SK-N-SH (cell line): ENCODE measurements around the gene THBD.

Experiments used
- GATA2 ChIP-seq: sonication (generic); formaldehyde crosslinking; IDR thresholded peaks from 2 replicates; pipeline ENCODE4 v1.5.0; 2020; ENCODE audit warnings: mild to moderate bottlenecking, missing genetic modification reagents
- JUND ChIP-seq: IDR thresholded peaks from 2 replicates; pipeline ENCODE4 v1.4.0; 2012
- POLR2AphosphoS5 ChIP-seq: IDR thresholded peaks from 2 replicates; pipeline ENCODE4 v1.6.1; 2012; ENCODE audit warnings: low read depth, low read length
- TF ChIP-seq, protein P1 (sequence below): fragments of 200-600 bp; sonication (generic); IDR thresholded peaks from 2 replicates; pipeline ENCODE4 v1.6.1; 2017; ENCODE audit warnings: antibody characterized with exemption, mild to moderate bottlenecking, moderate library complexity

DNA sequence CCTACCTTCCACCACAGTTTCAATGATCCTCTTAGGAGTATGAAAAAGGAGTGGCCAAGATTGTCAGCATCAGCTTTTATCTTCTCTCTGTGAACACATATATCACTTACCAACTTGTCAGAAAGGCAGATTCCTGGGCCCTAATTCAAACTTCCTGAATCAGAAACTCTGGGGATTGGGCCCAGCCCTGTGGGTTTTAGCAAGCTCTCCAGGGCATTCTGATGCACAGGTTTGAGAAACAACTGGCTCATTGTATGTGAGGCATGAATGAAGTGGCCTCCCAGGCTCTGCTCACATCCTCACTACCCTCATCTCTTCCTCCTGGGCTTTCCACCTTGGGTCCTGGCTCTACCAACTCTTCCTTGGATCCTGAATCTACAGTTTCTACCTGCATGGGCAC lies 13.2 kb upstream of the THBD start:
- TF ChIP-seq JUND (no peak), GATA2 (CRISPR knock-in tag) (no peak), POLR2AphosphoS5 (no peak)
- TF ChIP-seq, protein P1, sequence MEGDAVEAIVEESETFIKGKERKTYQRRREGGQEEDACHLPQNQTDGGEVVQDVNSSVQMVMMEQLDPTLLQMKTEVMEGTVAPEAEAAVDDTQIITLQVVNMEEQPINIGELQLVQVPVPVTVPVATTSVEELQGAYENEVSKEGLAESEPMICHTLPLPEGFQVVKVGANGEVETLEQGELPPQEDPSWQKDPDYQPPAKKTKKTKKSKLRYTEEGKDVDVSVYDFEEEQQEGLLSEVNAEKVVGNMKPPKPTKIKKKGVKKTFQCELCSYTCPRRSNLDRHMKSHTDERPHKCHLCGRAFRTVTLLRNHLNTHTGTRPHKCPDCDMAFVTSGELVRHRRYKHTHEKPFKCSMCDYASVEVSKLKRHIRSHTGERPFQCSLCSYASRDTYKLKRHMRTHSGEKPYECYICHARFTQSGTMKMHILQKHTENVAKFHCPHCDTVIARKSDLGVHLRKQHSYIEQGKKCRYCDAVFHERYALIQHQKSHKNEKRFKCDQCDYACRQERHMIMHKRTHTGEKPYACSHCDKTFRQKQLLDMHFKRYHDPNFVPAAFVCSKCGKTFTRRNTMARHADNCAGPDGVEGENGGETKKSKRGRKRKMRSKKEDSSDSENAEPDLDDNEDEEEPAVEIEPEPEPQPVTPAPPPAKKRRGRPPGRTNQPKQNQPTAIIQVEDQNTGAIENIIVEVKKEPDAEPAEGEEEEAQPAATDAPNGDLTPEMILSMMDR = no peak
